NCI-H345 (cell line): Measurements from ENCODE around the gene BMX.

Experiments
- DNase-seq: peaks from one replicate; lab custom pipeline; 2025; lab: John Stamatoyannopoulos, UW

Gene BMX

GRCh38 chrX:15500497-15500966 lies at the start of gene BMX:
Gene BMX, plus strand, starts transcription at chrX:15500807. Its CDS starts 7,547 bp downstream, at chrX:15508354.
- DNase-seq, result no peak

GRCh38 chrX:15451913-15452312 lies 48.7 kb upstream of the BMX start:
- no peak for DNase-seq

DNA sequence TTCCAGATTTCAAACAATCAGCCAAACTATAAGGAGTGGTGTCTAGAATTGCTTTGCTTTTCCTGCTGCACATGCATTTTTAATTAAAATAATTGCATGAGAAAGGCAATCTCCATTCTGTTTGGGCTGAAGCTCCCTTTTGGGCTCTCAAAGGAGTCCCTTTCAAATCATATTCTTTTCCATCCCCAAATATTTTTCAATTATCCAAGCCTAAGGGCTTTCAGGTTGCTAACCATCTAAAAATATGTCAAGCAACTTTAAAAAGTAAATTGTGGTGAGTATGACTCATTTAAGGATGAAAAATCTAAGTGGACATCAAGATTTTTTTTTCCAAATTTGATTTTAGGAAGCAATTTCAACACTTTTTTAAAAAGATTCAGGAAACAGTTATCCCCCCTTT lies 35.9 kb upstream of the BMX start:
- DNase-seq, result no peak

DNA sequence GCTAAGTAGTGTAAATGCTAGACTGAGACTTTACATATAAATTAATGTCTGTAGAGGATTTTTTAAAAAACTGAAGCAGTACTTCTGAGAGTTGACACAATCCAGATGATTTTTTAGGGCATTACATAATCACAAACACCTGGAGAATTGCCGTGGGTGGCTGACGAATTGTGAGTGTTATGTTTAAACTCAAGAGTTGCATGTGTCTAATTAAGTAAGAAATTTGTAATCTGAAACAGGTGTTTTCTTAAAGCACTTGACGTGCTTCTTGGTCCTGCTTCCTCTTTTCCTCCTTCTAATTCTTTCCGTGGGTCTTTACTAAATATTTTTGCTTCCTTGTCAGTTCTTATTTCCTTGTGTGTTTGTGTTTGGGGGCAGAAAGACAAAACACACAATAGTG lies 35.3 kb upstream of the BMX start:
- DNase-seq, result no peak

DNA sequence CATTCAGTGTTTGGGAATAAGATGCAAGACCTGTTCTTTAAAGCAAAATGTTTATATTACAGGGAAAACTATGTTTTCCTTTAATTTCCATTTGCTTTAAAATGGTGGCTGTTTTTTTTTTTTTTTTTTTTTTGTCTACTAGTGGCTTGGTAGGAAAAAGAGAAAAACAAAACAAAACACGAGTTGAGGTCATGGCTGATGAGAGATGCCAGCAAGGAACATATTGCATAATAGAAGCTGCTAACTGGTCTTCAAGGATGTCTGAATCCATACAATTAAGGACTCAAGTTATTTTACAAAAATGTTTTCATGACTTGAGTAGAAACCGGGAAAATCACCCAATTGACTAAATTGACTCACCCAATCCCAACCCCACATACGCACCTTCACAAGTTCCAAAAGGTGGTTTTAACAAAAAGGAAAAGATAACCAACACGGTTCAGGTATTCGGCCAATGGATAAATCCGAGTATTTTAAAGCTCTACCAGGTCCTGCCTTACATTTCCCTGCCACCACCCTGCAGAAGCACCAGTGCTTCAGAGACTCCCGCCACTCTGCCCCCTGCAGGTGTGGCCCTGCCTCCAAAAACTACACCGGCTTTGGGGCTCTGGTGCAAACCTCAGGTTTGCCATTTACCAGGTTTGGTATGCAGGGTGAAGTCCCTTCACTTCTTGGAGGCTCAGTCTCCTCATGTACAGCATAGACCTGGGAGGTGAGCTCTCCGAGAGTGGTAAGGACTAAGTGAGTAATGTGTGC lies 34.5 kb upstream of the BMX start:
- no peak for DNase-seq

DNA sequence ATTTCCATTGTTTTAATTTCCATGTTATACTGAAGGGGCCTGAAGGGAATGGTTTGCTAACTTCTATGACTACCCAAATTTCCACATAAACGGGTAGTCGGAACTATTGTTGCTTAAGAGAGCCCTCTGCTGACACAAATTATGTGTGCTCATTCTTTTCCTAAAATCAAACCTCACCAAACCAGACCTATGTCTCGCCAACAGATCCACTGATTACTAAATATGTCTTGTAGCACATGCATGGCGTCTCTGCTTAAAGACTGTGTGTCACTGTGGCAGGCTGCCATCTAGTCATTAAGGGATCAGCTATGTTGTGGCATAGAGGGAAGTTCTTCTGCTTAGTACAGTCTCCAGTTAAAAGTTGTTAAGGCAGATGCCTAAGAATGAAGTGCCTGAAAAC lies 32.6 kb upstream of the BMX start:
- DNase-seq, result peak; percentile 2

DNA sequence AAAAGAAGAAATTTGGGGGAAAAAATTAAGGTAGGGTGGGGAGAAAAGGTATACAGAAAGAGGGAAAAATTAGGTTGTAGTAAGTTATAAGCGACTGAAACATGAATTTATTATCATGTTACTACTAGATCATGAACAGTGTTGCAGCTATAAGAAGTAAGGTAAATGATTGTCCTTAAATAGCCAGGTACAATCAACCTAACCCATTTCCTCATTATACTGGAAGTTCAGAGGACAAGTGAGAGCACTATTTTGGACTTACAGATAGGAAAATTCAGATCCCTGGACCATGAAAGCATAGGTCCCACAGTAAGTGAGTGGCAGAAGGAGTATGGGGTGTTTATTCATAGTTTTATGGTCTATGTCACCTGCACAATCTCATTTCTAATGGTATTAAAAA lies 31.0 kb upstream of the BMX start:
- no peak for DNase-seq

GRCh38 chrX:15471028-15471427 lies 29.6 kb upstream of the BMX start:
- DNase-seq, result peak; percentile 35

- DNase-seq, result no peak
Measured at GRCh38 chrX:15472531-15472930, 28.1 kb upstream of the BMX start.

DNA sequence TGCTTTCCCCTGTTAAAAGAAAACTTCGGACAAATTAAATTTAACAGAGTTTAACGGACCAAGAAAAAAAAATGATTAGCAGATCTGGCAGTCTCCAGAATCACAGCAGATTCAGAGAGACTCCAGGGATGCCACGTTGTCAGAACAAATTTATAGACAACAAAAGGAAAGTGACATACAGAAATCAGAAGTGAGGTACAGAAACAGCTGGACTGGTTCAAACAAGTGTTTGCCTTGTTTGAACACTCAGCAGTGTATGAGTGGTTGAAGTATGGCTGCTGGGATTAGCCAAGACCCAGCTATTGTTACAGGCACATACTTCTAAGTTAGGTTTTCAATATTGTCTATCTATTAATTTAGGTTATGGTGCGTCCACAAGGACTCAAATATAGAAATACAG lies 26.6 kb upstream of the BMX start:
- peak; percentile 20 for DNase-seq

GRCh38 chrX:15475021-15475420 lies 25.6 kb upstream of the BMX start:
- DNase-seq, result no peak

GRCh38 chrX:15475486-15475885 lies 25.1 kb upstream of the BMX start:
- no peak for DNase-seq

- no peak for DNase-seq
Measured at GRCh38 chrX:15483891-15484290, 16.7 kb upstream of the BMX start.

- DNase-seq, result no peak
Measured at GRCh38 chrX:15492469-15492868, 8.1 kb upstream of the BMX start.

DNA sequence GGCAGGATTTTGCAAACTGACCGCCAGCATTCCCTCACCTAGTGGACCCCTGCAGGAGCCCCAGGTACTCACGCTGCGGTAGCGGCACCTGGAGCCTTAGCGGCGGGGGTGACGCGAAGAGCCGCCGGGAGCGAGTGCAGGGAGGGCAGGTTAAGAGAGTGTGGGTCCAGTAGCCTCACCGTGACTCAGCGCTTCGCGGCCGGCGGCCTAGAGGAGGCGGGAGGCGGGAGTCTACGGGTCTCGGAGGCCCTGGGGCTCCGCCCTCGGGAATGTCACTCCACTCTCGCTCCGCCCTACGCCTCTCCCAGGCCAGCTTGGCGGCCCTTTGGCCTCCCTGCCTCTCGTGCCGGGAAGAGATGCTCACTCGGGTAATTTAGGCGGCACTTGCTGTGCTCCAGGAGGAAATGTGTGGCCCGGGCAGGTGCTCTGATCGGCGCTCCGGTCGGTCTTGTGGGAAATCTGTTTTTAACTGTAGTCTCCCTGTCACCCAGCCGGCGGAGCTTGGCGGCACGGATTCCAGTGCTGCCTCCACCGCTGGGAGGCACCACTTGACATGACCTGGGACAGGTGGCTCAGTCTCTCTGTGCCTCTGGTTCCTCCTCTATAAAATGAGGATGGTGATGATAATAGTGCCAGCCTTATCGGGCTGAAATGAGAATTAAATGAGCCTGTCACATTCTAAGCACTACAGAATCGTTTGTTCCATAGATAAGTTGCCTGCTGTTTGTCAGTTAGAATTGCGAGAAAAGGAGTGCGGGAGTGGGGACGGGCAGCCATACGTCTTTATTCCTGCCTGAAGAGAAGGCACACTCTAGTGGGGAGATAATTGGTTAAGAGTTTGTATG lies 7.3 kb upstream of the BMX start, which contains the start of gene PIR:
TSS of gene PIR (minus strand) at position 216 of the 845 bp plus-strand sequence. CDS start 2,076 bp downstream, outside the sequence.
- DNase-seq, result peak; percentile 83

GRCh38 chrX:15495801-15496200 lies 4.8 kb upstream of the BMX start:
- DNase-seq, result no peak

- no peak for DNase-seq
Measured at GRCh38 chrX:15496824-15497223, 3.8 kb upstream of the BMX start.

- DNase-seq, result peak; percentile 65
Measured at GRCh38 chrX:15497865-15498264, 2.7 kb upstream of the BMX start.

DNA sequence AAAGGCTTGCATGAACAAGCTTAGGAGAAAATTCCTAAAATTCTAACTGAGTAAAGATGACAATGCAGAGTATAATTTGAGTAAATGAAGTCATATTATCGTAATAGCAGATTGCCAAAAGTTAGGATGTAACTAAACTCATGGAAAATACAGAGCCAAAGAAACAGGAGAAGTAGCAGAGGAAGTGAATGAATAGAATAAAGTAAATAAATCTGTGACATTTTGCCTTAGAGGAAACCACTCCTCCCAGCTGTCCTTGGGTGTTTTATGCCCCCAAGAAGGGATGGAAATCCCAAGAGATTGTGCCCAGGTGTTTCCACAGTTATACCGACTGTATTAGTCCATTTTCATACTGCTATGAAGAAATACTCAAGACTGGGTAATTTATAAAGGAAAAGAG lies 1.9 kb upstream of the BMX start:
- DNase-seq, result no peak

GRCh38 chrX:15499976-15500375 lies 631 bp upstream of the BMX start:
- DNase-seq, result no peak

DNA sequence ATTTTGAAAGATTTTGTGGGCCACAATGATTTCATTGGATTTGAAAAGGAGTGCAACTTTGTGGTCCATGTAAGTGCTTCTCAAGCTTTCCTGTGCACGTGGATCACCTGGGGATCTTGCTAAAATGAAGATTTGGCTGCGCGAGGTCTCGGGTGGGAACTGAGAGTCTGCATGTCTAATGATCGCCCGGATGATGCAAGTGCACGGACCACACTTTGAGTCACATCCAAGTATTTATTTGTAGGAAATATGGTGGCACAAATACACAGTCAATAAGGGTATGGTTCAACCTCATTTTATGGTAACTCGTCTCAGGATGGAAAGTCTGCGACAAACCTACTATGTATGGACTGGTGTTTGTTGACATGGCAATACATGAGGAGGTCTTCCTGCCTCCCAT lies 899 bp downstream of the BMX start:
- DNase-seq, result no peak

DNA sequence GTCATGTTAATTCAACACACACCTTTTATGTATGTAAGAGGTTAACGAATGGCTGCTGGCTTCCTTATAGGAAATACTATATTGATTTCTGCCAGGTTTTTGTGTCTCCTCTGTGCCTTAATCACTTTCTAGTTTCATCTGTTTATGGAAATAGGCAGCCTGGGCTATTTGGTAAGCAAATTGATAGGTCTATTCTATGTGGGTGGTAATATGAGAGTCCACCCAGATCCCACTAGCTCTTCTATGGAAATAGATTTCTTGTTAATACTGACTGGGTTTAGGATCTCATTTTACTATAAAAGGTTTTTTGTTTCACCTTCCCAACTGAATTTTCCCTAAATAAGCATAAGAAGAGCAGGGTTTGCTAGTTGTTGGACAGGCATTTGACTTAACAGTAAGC lies 4.1 kb downstream of the BMX start:
- DNase-seq, result no peak

DNA sequence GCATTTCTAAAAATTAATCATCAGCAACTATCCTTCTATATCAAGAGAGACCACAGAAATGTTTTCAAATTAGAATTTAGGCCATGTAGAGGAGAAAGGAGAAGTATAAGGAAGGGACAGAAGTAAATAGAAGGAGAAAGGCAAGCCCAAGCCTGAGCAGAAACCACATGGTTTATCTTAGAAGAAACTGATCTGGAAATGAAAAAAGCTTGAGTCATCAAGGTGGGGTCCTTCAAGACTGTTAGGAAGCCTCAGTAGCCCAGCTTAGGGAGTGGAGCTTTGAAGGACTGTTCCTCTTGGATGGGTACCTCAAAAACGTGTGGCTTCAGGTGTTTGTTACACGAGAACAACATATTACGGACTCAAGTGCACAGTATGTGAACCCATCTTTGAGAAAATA lies 4.5 kb downstream of the BMX start:
- DNase-seq, result no peak
